ENCODE measurements around the gene DLL4. TPM values are rescaled to one million over a fixed set of nuclear protein-coding genes. Genes with fewer than 3 reads are reported as not detected.

DLL4 gene
- total RNA-seq (1 to 10 TPM; 5.8 to 7.5 TPM), polyA plus RNA-seq (ENCODE audit: insufficient read length in 2 of 2) (1 to 10 TPM; 5.6 to 8.5 TPM)
- long read RNA-seq, donor 1, partial matches to known transcripts, result 0 of 1 reads
- long read RNA-seq, donor 1, other reads (novel, unspliced or antisense), result 0 of 1 reads
- long read RNA-seq, donor 2, partial matches to known transcripts, result 0 of 1 reads
- long read RNA-seq, donor 2, other reads (novel, unspliced or antisense), result 0 of 1 reads
- long read RNA-seq, donor 3, partial matches to known transcripts, result 0 of 1 reads
- long read RNA-seq, donor 3, other reads (novel, unspliced or antisense), result 0 of 1 reads
- long read RNA-seq, donor 4, result 0 reads

- Histone ChIP-seq H3K27me3 (ENCODE audit: control insufficient read depth, insufficient read depth, low read length) (peaks cover 85% of the 10 kb centered on the region), H3K27ac (ENCODE audit: low read depth, low read length) (no peak within 1 kb of the TSS), H3K9me3 (ENCODE audit: control insufficient read depth, insufficient read depth, low read length) (no peaks in the 10 kb centered on the region), H3K4me1 (ENCODE audit: control insufficient read depth, insufficient read depth, low read length) (peaks cover 75% of the 10 kb centered on the region), H3K36me3 (ENCODE audit: control insufficient read depth, insufficient read depth, low read length) (no peaks in the 10 kb centered on the region), H3K4me3 (ENCODE audit: low read depth, low read length) (peak within 1 kb of the TSS; percentile 41)
- WGBS (ENCODE audit: insufficient coverage), result under 1% methylated on average over 71 of the region's 71 CpGs
- DNase-seq (ENCODE audit: low read depth in 4 of 6, low spot score in 6 of 6), result peak in 2 of 6 donors; percentile 67 to 73
Measured at GRCh38 chr15:40928821-40929659, at the start of gene DLL4. Gene DLL4, plus strand, starts transcription at chr15:40929340. Its CDS starts 329 bp downstream, at chr15:40929669.

GRCh38 chr15:40879609-40880008 lies 49.5 kb upstream of the DLL4 start:
- no peaks in the 10 kb centered on the region for H3K9me3 ChIP-seq (ENCODE audit: control insufficient read depth, insufficient read depth, low read length)
- 86% methylated on average over 5 of the region's 6 CpGs for WGBS (ENCODE audit: insufficient coverage)
- no peaks in the 10 kb centered on the region for H3K27me3 ChIP-seq (ENCODE audit: control insufficient read depth, insufficient read depth, low read length)
- DNase-seq (ENCODE audit: low read depth in 4 of 6, low spot score in 6 of 6), result no peak
- no peaks in the 10 kb centered on the region for H3K4me1 ChIP-seq (ENCODE audit: control insufficient read depth, insufficient read depth, low read length)
- no peak overlapping the region for H3K4me3 ChIP-seq (ENCODE audit: low read depth, low read length)
- H3K36me3 ChIP-seq (ENCODE audit: control insufficient read depth, insufficient read depth, low read length), result no peaks in the 10 kb centered on the region
- no peak overlapping the region for H3K27ac ChIP-seq (ENCODE audit: low read depth, low read length)

- no peak overlapping the region for H3K4me3 ChIP-seq (ENCODE audit: low read depth, low read length)
- no peak overlapping the region for H3K27ac ChIP-seq (ENCODE audit: low read depth, low read length)
- WGBS (ENCODE audit: insufficient coverage), result 94% methylated on average over 5 of the region's 6 CpGs
- no peaks in the 10 kb centered on the region for H3K4me1 ChIP-seq (ENCODE audit: control insufficient read depth, insufficient read depth, low read length)
- H3K9me3 ChIP-seq (ENCODE audit: control insufficient read depth, insufficient read depth, low read length), result no peaks in the 10 kb centered on the region
- no peaks in the 10 kb centered on the region for H3K36me3 ChIP-seq (ENCODE audit: control insufficient read depth, insufficient read depth, low read length)
- no peaks in the 10 kb centered on the region for H3K27me3 ChIP-seq (ENCODE audit: control insufficient read depth, insufficient read depth, low read length)
- DNase-seq (ENCODE audit: low read depth in 4 of 6, low spot score in 6 of 6), result no peak
Measured at GRCh38 chr15:40881351-40881750, 47.8 kb upstream of the DLL4 start.

- H3K9me3 ChIP-seq (ENCODE audit: control insufficient read depth, insufficient read depth, low read length), result no peaks in the 10 kb centered on the region
- no peaks in the 10 kb centered on the region for H3K36me3 ChIP-seq (ENCODE audit: control insufficient read depth, insufficient read depth, low read length)
- no peak overlapping the region for H3K27ac ChIP-seq (ENCODE audit: low read depth, low read length)
- no peaks in the 10 kb centered on the region for H3K4me1 ChIP-seq (ENCODE audit: control insufficient read depth, insufficient read depth, low read length)
- no peak overlapping the region for H3K4me3 ChIP-seq (ENCODE audit: low read depth, low read length)
- H3K27me3 ChIP-seq (ENCODE audit: control insufficient read depth, insufficient read depth, low read length), result no peaks in the 10 kb centered on the region
- WGBS (ENCODE audit: insufficient coverage), result no CpG with 5 or more reads among the region's 1 CpG
- no peak for DNase-seq (ENCODE audit: low read depth in 4 of 6, low spot score in 6 of 6)
Measured at GRCh38 chr15:40886586-40886985, 42.6 kb upstream of the DLL4 start.

- H3K9me3 ChIP-seq (ENCODE audit: control insufficient read depth, insufficient read depth, low read length), result no peaks in the 10 kb centered on the region
- peaks cover 10% of the 10 kb centered on the region for H3K4me1 ChIP-seq (ENCODE audit: control insufficient read depth, insufficient read depth, low read length)
- H3K27ac ChIP-seq (ENCODE audit: low read depth, low read length), result no peak overlapping the region
- no peaks in the 10 kb centered on the region for H3K27me3 ChIP-seq (ENCODE audit: control insufficient read depth, insufficient read depth, low read length)
- no peak for DNase-seq (ENCODE audit: low read depth in 4 of 6, low spot score in 6 of 6)
- H3K36me3 ChIP-seq (ENCODE audit: control insufficient read depth, insufficient read depth, low read length), result no peaks in the 10 kb centered on the region
- H3K4me3 ChIP-seq (ENCODE audit: low read depth, low read length), result no peak overlapping the region
Measured at GRCh38 chr15:40889112-40889511, 40.0 kb upstream of the DLL4 start.

GRCh38 chr15:40891138-40891537 lies 38.0 kb upstream of the DLL4 start:
- no peaks in the 10 kb centered on the region for H3K9me3 ChIP-seq (ENCODE audit: control insufficient read depth, insufficient read depth, low read length)
- no peak overlapping the region for H3K4me3 ChIP-seq (ENCODE audit: low read depth, low read length)
- no peaks in the 10 kb centered on the region for H3K27me3 ChIP-seq (ENCODE audit: control insufficient read depth, insufficient read depth, low read length)
- H3K27ac ChIP-seq (ENCODE audit: low read depth, low read length), result no peak overlapping the region
- H3K36me3 ChIP-seq (ENCODE audit: control insufficient read depth, insufficient read depth, low read length), result peaks cover 5% of the 10 kb centered on the region
- DNase-seq (ENCODE audit: low read depth in 4 of 6, low spot score in 6 of 6), result no peak
- peaks cover 25% of the 10 kb centered on the region for H3K4me1 ChIP-seq (ENCODE audit: control insufficient read depth, insufficient read depth, low read length)
- 82% methylated on average over 4 of the region's 5 CpGs for WGBS (ENCODE audit: insufficient coverage)

GRCh38 chr15:40891810-40892446 lies 37.2 kb upstream of the DLL4 start:
- Histone ChIP-seq H3K9me3 (ENCODE audit: control insufficient read depth, insufficient read depth, low read length) (no peaks in the 10 kb centered on the region), H3K36me3 (ENCODE audit: control insufficient read depth, insufficient read depth, low read length) (peaks cover 13% of the 10 kb centered on the region), H3K27me3 (ENCODE audit: control insufficient read depth, insufficient read depth, low read length) (no peaks in the 10 kb centered on the region), H3K4me1 (ENCODE audit: control insufficient read depth, insufficient read depth, low read length) (peaks cover 25% of the 10 kb centered on the region), H3K27ac (ENCODE audit: low read depth, low read length) (no peak overlapping the region), H3K4me3 (ENCODE audit: low read depth, low read length) (no peak overlapping the region)
- peak in 2 of 6 donors; percentile 58 to 85 for DNase-seq (ENCODE audit: low read depth in 4 of 6, low spot score in 6 of 6)
- 6% methylated on average over 2 of the region's 4 CpGs for WGBS (ENCODE audit: insufficient coverage)

- Histone ChIP-seq H3K27ac (ENCODE audit: low read depth, low read length) (no peak overlapping the region), H3K4me1 (ENCODE audit: control insufficient read depth, insufficient read depth, low read length) (peaks cover 25% of the 10 kb centered on the region), H3K4me3 (ENCODE audit: low read depth, low read length) (no peak overlapping the region), H3K36me3 (ENCODE audit: control insufficient read depth, insufficient read depth, low read length) (peaks cover 13% of the 10 kb centered on the region), H3K27me3 (ENCODE audit: control insufficient read depth, insufficient read depth, low read length) (no peaks in the 10 kb centered on the region), H3K9me3 (ENCODE audit: control insufficient read depth, insufficient read depth, low read length) (no peaks in the 10 kb centered on the region)
- no peak for DNase-seq (ENCODE audit: low read depth in 4 of 6, low spot score in 6 of 6)
- WGBS (ENCODE audit: insufficient coverage), result 90% methylated on average over 2 of the region's 2 CpGs
Measured at GRCh38 chr15:40892447-40893012, 36.6 kb upstream of the DLL4 start.

- 83% methylated on average over 20 of the region's 22 CpGs for WGBS (ENCODE audit: insufficient coverage)
- H3K4me1 ChIP-seq (ENCODE audit: control insufficient read depth, insufficient read depth, low read length), result peaks cover 25% of the 10 kb centered on the region
- no peaks in the 10 kb centered on the region for H3K9me3 ChIP-seq (ENCODE audit: control insufficient read depth, insufficient read depth, low read length)
- no peak overlapping the region for H3K27ac ChIP-seq (ENCODE audit: low read depth, low read length)
- DNase-seq (ENCODE audit: low read depth in 4 of 6, low spot score in 6 of 6), result no peak
- no peaks in the 10 kb centered on the region for H3K27me3 ChIP-seq (ENCODE audit: control insufficient read depth, insufficient read depth, low read length)
- peaks cover 19% of the 10 kb centered on the region for H3K36me3 ChIP-seq (ENCODE audit: control insufficient read depth, insufficient read depth, low read length)
- peak overlapping the region; percentile 87 for H3K4me3 ChIP-seq (ENCODE audit: low read depth, low read length)
Measured at GRCh38 chr15:40893019-40893670, 36.0 kb upstream of the DLL4 start.
